Fibroblast of pulmonary artery (primary cell): Measurements from ENCODE around the gene PDE9A.

Experiments used
- DNase-seq: peaks from one replicate; pipeline ENCODE4 v3.0.0-alpha.2; 2010; ENCODE audit warnings: low read depth
- H3K4me3 ChIP-seq: replicated peaks from 2 replicates; pipeline ENCODE4 v1.5.1; 2011; ENCODE audit warnings: low read depth, mild to moderate bottlenecking, control low read depth, low read length, moderate library complexity
- CTCF ChIP-seq: IDR thresholded peaks from 2 replicates; pipeline ENCODE4 v1.5.1; 2011; ENCODE audit warnings: mild to moderate bottlenecking, control low read depth, low read length, inconsistent platforms; ENCODE audit errors: missing control alignments

PDE9A gene

GRCh38 chr21:42633858-42634257 lies 19.6 kb upstream of the PDE9A start:
- DNase-seq: no peak
- TF ChIP-seq CTCF: no peak
- no peak overlapping the region for H3K4me3 ChIP-seq

- no peak for TF ChIP-seq CTCF
- no peak overlapping the region for H3K4me3 ChIP-seq
- DNase-seq: no peak
Observed at GRCh38 chr21:42635848-42636519, 17.4 kb upstream of the PDE9A start.

GRCh38 chr21:42636520-42637266 lies 16.7 kb upstream of the PDE9A start:
- no peak overlapping the region for H3K4me3 ChIP-seq
- no peak for TF ChIP-seq CTCF
- peak; percentile 79 for DNase-seq

- TF ChIP-seq CTCF: no peak
- no peak overlapping the region for H3K4me3 ChIP-seq
- DNase-seq: no peak
Observed at GRCh38 chr21:42637267-42638041, 16.0 kb upstream of the PDE9A start.

- H3K4me3 ChIP-seq: no peak overlapping the region
- no peak for DNase-seq
- TF ChIP-seq CTCF: no peak
Observed at GRCh38 chr21:42638266-42638863, 15.1 kb upstream of the PDE9A start.

- no peak overlapping the region for H3K4me3 ChIP-seq
- no peak for DNase-seq
- no peak for TF ChIP-seq CTCF
Observed at GRCh38 chr21:42639646-42640152, 13.7 kb upstream of the PDE9A start.
